Mammary epithelial cell (primary cell): Measurements from ENCODE around the gene CPB2.

Experiments
- CTCF ChIP-seq, 2 donors: IDR thresholded peaks in 1 of 2; conservative IDR thresholded peaks in 1 of 2; 2 replicates each; pipeline ENCODE4 v1.5.1; 2011 to 2012; ENCODE audit warnings: inconsistent platforms in 2 of 2, low read length in 2 of 2, mild to moderate bottlenecking in 2 of 2, control low read depth in 1 of 2, low read depth in 1 of 2; ENCODE audit not compliant: insufficient read depth in 1 of 2; ENCODE audit errors: extremely low read depth in 1 of 2
- EZH2 ChIP-seq: IDR thresholded peaks from 2 replicates; pipeline ENCODE4 v1.6.1; 2012; ENCODE audit warnings: low read length, inconsistent platforms, borderline replicate concordance

GRCh38 chr13:46126056-46126455 lies 21.2 kb upstream of the CPB2 start:
- no peak for TF ChIP-seq CTCF (conservative IDR thresholded peaks at IDR 0.05 in 1 of 2, IDR thresholded peaks at IDR 0.05 in 1 of 2; ENCODE audit: extremely low read depth in 1 of 2, insufficient read depth in 1 of 2, low read depth in 1 of 2, low read length in 2 of 2)
- TF ChIP-seq EZH2 = no peak
